Right lung (tissue), 10 donors: ENCODE measurements around the gene COL13A1. TPM values are rescaled to one million over a fixed set of nuclear protein-coding genes. Genes with fewer than 3 reads are reported as not detected.

ENCODE experiments used
- DNase-seq, 2 donors: peaks; one replicate each; pipeline ENCODE4 v3.0.0-alpha.2; 2013
- long read RNA-seq, 8 donors: transcript quantifications; one replicate each; lab custom pipeline, GENCODE V29; 2026
- polyA plus RNA-seq, 5 donors: library from polyadenylated mRNA; unstranded; fragments of 120-200 nt; gene quantifications; one replicate each; pipeline versions ENCODE4 v1.2.1 to v1.2.3, GENCODE V29; 2013; ENCODE audit warnings: inconsistent platforms in 1 of 5, low replicate concordance in 1 of 5; ENCODE audit not compliant: insufficient read length in 5 of 5, insufficient read depth in 1 of 5

Gene COL13A1
- 10 to 100 TPM; 46.8 to 71.2 (median 53.4) TPM for polyA plus RNA-seq
- long read RNA-seq, donor 1, partial matches to known transcripts, result 7 of 10 reads
- long read RNA-seq, donor 1, other reads (novel, unspliced or antisense), result 0 of 10 reads
- long read RNA-seq, donor 2, partial matches to known transcripts, result 0 of 2 reads
- long read RNA-seq, donor 2, other reads (novel, unspliced or antisense), result 0 of 2 reads
- long read RNA-seq, donor 3, transcript COL13A1-207 (2 exons, 2,586 nt), result major isoform, 6 of 6 reads
- long read RNA-seq, donor 3, partial matches to known transcripts, result 0 of 6 reads
- long read RNA-seq, donor 3, other reads (novel, unspliced or antisense), result 0 of 6 reads
- long read RNA-seq, donor 4, partial matches to known transcripts, result 0 of 4 reads
- long read RNA-seq, donor 4, other reads (novel, unspliced or antisense), result 0 of 4 reads
- long read RNA-seq, donor 5, partial matches to known transcripts, result 16 of 19 reads
- long read RNA-seq, donor 5, other reads (novel, unspliced or antisense), result 0 of 19 reads
- long read RNA-seq, donor 6, partial matches to known transcripts, result 0 of 4 reads
- long read RNA-seq, donor 6, other reads (novel, unspliced or antisense), result 0 of 4 reads
- long read RNA-seq, donor 7, partial matches to known transcripts, result 0 of 4 reads
- long read RNA-seq, donor 7, other reads (novel, unspliced or antisense), result 0 of 4 reads
- long read RNA-seq, donor 8, partial matches to known transcripts, result 0 of 1 reads
- long read RNA-seq, donor 8, other reads (novel, unspliced or antisense), result 0 of 1 reads

DNA sequence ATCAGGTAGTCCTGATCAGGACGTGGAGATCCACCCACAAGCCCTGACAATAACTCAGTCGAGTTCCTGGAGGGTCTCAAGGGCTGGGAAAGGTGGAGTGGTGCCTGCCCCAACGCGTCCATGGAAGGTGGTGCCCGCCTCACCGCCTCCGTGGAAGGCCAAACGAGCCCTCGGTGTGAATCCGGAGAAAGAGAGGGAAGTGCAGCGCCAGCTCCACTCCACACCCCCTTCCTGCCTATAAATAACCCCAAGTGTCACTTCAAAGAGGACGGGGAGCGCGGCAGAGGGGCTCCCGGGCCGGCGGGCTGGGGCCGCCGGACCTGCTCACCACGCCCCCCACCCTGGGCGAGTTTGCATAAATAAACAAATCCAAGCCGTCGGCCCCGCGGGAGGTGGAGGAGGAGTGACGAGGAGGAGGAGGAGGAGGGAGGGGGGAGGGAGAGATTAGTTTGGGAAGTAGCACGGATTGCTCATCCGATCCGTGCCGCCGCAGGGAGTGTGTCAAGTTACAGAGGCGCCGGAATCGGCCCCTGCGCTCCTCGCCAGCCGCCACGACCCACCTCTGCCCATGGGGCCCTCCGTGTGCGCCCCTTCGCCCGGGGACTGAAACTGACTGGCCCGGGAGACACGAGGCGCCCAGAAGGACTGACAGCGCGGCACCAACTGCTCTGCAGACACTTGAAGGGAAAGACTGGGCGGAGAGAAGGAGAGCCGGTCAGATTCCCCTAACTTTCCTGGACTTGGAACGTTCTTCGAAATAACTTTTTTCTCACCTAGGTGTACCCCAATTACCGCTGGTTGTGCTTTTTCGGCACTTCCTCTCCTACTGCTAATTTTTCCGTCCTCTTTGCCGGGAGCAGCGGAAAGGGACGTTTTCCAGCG lies at the start of gene COL13A1:
COL13A1 (plus strand) TSS at position 473 of the 882 bp plus-strand sequence. CDS start 518 bp downstream, outside the sequence.
- DNase-seq, result peak; percentile 50 to 70

DNA sequence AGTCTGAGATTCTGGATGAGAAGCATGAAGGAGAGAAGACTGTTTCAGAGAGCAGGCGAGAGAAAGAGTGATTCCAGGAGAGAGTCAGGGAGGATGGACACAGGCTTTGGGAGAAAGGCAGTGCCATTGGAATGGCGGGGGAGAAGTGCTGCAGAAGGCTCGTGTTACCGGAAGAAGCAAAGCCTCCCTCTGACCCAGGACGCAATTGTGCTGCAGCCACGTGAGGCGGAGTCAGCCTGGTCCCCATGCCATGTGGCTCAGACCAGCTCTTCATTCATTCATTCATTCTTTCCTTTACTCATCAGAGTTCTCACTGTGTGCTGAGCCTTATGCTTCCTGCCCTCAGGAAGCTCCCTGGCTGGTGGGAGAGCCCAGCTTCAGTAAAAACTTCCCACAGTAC lies 49.2 kb upstream of the COL13A1 start:
- DNase-seq, result no peak

DNA sequence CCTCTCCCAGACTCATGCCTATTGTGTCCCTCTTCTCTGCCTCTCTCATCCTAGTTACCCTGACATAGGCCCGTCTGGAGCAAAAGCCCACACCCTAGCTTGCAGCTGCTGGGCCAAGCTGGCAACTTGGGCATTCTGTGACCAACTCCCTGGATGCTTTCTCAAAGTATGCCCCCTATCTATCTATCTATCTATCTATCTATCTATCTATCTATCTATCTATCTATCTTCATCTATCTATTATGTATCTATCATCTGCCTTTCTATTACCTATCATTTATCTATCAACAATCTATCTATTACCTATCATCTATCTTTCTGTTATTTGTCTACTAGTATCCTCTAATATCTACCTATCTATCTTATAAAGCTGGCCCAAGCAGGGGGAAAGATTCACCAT lies 45.4 kb upstream of the COL13A1 start:
- DNase-seq, result no peak

DNA sequence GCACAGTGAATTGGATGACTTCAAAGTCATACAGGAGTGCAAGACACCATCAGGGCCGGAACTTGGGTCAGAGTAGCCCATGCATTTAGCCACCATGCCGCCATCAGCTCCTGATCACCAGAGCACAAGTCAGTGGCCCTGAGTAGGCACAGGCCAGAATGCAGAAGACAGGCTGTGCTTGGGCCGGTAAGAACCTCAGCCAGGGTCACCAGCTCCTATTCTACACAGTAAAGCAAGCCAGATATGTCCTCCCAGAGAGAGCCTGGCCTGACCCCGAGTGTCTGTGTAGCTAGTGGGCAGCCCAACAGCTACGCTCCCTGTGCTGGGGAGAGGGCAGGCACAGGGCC lies 44.5 kb upstream of the COL13A1 start:
- no peak for DNase-seq

DNA sequence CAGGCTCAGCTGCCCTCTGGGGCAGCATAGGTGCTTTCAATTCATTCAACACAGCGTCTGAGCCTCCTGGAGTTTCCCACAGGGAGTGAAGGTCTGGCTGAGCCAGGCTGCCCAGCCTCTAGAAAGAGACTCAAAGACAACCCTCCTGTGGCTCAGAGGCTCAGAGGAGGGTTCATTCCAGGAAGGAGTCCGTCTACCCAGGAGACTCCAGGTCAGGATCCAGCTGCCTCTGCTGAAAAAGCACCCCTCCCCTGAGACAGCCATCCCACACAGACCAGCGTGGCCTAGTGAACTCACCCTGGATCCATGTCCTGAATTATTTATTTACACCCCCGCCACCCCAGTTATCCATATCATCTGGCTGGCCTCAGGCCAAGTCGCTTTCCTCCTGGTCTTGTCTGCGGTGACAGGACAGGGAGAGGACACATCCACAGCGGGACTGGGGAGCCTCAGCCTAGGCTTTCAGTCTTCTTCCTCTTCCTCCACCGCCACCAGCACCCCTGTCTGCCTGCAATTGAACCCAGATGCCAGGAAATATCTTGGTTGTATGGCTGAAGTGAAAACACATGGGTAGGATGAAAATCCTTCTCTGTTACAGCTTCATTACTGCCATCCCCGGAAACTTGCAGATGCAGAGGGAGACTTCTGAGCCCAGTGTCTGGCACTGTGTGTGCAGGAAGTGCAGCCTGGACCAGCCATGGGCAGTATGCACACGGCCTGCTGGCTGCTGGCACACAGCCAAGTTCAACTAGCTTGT lies 44.0 kb upstream of the COL13A1 start:
- DNase-seq, result peak in 1 of 2 donors; percentile 42

DNA sequence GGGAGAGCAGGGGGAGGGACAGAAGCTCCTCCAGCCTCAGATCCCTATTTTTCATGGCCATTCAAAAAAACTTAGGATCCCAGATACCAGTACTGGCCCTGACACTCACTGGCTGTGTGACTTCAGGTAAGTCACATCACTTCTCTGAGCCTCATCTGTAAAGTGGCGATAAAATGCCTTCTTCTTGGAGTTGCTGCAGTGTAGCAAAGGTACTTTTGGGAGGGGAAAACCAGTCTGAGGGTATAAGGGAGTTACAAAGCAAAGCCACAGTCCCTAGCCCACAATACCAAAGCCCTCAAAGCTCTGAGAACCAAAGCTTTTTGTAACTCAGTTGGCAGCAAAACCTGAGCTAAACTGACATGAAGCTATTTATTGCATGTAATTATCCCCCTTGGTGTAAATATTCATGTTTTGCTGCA lies 43.4 kb upstream of the COL13A1 start:
- no peak for DNase-seq

DNA sequence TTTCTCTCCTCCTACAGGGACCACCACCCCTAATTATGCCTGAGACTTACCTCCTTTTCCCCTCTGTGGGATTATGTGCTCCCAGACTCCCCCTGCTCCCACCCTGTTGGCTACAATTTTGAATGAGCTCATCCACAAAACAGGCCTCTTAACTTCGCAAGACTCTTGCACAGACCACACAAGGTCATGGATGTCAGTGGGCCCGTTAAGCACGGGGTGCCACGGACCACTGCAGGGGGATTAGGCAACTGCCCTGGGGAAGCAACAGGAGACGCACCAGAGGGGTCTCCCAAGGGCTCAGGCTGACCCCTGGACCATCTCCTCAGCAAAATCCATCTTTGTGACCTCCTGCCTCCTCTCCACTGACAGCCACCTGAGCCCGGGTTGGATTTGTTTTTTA lies 42.1 kb upstream of the COL13A1 start:
- DNase-seq, result no peak

DNA sequence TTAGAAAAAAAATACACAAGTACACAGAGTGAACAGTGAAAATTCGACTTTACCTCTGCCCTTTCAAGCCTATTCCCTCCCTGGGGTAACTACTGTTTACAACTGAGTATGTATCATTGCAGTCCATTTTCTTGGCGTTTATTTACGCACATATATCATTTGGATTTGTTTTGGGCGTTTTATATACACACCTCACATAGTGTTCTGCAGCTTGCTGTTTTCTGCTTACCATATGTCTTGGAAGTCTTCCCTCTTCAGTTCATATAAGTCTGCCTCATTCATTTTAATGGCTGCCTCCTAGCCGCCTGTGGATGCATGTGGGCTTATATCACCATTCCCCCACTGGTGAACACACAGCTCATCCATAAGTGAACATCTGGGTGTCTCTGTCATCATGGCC lies 41.6 kb upstream of the COL13A1 start:
- DNase-seq, result no peak

DNA sequence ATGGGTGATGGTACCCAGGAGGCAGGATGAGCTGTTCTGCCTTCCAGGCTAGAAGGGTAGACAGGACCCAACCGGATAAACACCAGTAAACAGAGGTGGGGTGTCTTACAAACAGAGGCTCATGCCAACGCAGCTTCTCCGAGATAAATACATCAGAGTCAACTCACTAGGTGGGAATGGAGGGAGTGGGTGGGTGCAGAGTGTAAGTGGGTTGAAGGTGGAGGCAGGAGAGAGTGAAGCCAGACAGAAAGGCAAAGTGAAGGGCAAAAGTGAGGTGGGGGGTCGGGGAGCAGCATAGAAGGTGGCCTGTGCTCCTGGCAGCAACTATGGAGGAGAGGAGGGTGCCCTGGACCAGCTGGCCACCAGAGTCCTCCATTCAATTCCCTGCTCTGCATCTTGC lies 40.4 kb upstream of the COL13A1 start:
- no peak for DNase-seq

DNA sequence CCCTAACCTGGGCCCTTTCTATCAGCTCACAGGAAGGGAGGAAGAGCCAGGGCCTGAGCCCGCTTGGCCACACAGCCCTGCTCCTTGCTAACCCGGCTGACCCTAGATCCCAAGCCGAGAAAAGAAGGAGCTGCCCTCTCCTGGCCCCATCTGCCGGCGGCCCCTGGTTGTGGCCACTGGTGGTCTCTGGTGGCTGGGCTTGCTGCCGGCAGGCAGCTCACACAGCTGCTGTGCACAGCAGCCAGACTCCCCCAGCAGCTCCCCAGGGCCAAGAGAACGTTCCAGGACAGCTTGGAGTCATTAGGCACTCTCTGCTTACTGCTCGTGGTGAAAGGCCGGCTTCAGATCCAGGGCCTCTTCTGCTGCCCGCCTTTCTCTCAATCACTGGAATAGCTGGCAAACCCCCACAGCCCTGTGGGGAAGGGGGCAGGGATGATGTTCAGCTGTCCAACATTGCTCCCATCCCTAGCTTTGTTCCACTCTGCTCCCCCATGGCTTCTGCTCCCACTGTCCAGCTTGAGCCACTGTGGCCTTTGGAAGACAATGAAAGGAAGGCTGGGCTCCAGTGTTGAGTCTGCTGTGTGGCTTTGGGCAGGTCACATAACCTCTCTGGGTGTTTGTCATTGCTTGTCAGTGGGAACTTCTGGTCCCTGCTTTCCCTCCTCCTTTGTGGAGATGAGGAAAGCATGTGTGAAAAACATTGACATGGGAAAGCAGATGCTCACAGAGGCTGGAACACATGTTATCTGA lies 35.4 kb upstream of the COL13A1 start:
- peak; percentile 79 for DNase-seq

DNA sequence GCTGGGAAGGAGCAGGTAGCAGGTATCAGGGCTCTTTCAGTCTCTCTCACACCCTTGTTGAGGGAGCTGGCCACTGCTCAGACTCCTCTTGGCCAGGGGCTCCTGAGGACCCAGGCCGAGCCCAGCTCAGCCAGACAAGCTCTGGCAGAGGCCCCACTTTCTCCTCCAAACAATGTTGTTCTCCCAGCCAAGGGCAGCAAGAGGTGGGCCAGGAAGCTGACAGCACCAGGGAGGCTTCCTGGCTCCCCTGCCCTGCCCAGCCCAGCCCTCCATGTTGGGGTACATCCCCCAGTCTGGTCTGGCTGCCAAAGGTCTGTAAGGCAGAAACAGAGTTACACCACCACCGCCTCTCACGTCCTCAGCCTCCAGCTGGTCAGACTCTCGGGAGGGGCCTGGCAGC lies 33.9 kb upstream of the COL13A1 start:
- DNase-seq, result peak in 1 of 2 donors; percentile 35

DNA sequence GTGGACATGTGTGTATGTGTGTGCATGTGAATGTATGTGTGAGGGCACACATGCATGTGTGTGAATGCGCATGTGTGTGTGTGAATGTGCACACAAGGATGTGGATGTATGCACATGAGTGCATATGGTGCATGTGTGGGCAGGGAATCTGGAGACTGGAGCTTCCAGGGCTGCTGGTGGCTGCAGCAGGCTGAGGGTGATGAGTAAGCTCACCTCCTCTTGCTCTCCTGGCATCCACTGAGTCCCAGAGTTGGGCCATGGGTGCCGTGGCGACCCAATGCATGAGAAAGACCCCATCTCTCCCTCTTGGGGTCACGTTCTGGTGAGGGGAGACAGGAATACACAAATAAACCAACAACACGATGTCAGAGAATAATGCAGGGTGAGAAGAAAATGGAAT lies 33.3 kb upstream of the COL13A1 start:
- DNase-seq, result no peak

DNA sequence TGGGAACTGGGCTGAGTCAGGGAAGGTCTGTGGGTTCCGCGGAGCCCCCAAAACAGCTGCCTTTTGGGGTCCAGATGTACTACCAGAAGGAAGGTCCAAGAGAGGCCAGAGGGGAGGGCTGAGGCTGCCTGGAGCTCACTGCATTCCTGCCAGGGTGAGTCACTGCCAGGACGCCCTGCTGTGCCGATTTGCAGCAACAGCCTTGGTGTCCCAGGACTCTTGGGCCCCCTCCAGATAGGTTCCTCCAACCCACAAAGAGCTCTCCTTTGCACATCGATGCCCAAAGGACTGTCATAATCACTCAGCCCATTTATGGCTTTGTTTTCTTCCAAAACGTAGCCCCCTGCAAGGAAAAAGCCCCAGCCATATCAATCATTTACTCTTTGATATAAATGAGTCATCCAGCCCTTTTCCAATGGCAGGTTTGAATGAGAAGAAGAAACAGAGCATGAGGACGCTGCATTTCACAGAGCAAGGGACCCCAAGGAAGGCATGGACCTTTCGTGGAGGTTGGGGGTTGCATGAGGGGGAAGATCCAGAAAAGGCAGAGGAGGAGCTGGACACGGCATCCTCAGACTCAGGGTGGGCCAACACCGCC lies 32.2 kb upstream of the COL13A1 start:
- no peak for DNase-seq

DNA sequence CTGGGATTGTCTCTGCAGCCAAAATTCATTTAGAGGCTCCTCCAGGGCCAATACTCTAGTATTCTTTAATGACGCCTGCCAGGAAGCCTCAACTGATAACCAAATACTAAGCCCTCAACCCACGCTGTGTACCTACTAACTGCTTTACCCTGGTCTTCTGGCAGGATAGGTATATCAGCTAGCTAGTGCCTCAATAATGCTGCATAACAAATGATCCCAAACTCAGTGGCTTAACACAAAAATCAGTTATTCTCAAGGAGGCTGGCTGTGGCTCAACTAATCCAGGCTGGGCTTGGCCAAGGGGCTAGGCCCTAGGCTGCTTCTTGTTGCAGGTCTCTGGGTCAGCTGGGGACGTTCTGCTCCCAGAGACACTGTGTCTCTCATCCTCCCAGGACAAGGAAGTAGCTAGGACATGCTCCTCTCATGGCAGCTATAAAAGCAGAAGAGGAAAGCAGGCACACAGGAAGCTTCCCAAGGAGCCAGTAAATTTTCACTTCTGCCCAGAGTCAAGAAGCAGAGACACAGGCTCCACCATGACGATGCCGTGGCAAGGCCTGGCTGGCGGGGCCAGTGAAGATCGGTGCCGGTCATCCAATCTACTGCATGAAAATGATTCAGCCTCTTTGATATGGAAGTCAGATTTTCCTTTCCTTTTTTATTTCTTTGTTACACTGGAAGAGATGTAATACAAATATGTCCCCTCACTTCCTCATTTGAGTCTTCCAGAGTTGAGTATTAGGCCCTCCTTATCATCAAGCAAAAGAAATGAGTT lies 28.6 kb upstream of the COL13A1 start:
- no peak for DNase-seq

DNA sequence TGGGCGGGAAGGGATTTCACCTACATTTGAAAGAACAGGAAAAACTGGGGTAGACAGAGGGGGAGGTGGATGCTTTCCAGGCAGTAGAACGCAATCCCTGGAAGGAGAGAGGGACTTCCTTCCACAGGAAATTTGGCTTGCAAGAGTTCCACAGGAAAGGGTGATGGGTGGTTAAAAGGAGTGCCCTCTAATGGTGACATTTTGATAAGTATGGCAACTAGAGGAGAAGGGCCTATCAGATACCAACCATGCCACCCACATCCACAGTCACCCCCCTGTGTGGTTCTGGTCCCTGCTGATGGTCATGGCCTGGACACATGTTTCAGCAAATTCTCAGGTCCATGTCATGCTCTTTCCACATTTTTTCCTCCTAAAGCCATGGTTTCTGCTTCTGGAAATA lies 27.1 kb upstream of the COL13A1 start:
- DNase-seq, result no peak

DNA sequence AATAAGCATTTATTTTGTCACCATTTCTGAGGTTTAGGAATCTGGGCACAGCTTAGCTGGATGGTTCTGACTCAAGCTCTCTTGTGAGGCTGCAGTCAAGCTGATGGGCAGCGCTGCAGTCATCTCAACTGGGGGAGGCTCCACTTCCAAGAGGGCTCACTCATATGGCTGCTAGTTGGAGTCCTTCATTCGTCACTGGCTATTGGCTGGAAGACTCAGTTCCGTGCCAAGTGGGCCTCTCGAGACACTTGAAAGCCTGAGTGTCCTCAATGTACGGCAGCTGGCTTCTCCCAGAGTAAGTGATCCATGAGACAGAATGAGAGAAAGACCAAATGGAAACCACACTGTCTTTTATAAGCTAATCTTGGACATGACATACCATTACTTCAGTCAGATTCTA lies 21.6 kb upstream of the COL13A1 start:
- DNase-seq, result peak; percentile 74 to 76

DNA sequence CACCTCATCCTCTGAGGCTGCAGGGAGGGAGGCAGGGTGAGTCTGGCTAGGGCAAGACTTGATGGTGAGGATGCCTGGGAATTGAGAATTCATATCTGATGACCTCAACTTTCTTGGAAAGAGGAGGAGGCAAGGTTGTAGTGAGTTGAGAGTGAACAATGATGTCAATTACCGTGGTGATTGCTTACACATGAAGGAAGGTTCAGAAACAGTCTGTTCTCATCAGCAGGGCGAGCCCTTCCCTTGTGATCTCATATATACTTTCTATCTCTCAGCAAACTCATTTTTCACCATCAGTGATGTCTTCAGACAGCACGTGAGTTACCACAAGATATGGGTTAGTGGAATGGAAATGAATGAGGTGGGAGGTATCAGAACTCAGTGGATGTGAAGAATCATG lies 20.1 kb upstream of the COL13A1 start:
- no peak for DNase-seq

DNA sequence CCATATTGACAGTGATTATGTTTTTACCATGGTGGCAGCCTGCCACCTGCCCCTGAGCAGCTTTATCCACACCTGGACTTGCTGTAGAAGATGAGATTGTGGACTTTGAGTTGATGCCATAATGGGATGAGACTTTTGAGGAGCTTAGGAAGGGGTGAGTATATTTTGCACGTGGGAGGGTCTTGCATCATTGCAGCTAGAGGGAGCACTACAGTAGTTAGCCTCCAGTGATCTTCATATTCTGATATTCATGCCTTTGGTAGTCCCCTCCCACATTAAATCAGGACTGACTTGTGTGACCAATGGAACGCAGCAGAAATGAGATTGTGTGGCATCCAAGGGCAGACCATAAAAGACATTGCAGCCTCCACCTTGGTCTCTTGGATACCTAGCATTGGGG lies 18.2 kb upstream of the COL13A1 start:
- no peak for DNase-seq

DNA sequence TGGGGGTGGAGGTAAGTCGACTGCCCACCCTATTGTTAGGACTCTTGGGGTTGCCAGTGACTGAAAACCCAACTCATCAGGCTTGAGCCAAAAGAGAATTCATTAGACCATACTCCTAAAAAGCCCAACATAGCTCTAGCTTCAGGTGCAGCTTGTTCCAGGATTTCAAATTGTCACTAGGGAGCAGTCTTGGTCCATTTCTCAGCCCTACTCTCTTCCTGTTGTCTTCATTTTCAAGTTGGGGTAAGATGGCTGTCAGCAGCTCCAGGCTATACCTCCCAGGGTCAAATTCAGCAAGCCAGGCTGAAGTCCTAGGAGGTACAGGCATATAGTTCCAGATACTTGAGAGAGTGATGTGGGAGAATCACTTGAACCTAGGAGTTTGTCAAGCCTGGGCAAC lies 14.9 kb upstream of the COL13A1 start:
- DNase-seq, result no peak
